Activated B cell treated with CpG ODN at 0.5 μM for 24 hours (primary cell): Measurements from ENCODE around the gene ARHGAP25. TPM values are rescaled to one million over a fixed set of nuclear protein-coding genes. Genes with fewer than 3 reads are reported as not detected.

Experiments used
- ATAC-seq: fragments of 200-7000 bp; cut with Tn5 transposase; one replicate; pipeline ENCODE4 v1.10.0; 2021; ENCODE audit warnings: low read depth, mild to moderate bottlenecking, moderate library complexity
- CTCF ChIA-PET: fragments of 350-600 bp; sonication (Branson Sonifier 250); formaldehyde crosslinking; loops from one replicate; lab custom pipeline; 2021; ENCODE audit warnings: antibody characterized with exemption; lab: Charles Lee
- POLR2A ChIA-PET: fragments of 350-600 bp; sonication (Branson Sonifier 250); formaldehyde crosslinking; loops from one replicate; lab custom pipeline; 2021; ENCODE audit warnings: antibody characterized with exemption; lab: Charles Lee
- DNase-seq: peaks from one replicate; pipeline ENCODE4 v3.0.0; 2022
- H3K27ac Mint-ChIP-seq: one replicate; pipeline ENCODE4 v1.8.0; 2020; ENCODE audit warnings: mixed read lengths
- H3K27me3 Mint-ChIP-seq: one replicate; pipeline ENCODE4 v1.8.0; 2021; ENCODE audit warnings: mixed read lengths
- H3K36me3 Mint-ChIP-seq: one replicate; pipeline ENCODE4 v1.8.0; 2021; ENCODE audit warnings: low read depth, mixed read lengths
- H3K4me1 Mint-ChIP-seq: one replicate; pipeline ENCODE4 v1.8.0; 2021; ENCODE audit warnings: mixed read lengths
- H3K4me3 Mint-ChIP-seq: one replicate; pipeline ENCODE4 v1.8.0; 2020; ENCODE audit warnings: mild to moderate bottlenecking, mixed read lengths
- H3K9me3 Mint-ChIP-seq: one replicate; pipeline ENCODE4 v1.8.0; 2020; ENCODE audit warnings: mixed read lengths
- CTCF ChIP-seq: fragments of 200-600 bp; IDR thresholded peaks from one replicate; pipeline ENCODE4 v1.8.0; 2022; ENCODE audit warnings: antibody characterized with exemption, mild to moderate bottlenecking
- intact Hi-C: fragments of 100-400 bp; cut with micrococcal nuclease; formaldehyde crosslinking; loops from one replicate; pipeline ENCODE4 v1.15.1; 2024
- total RNA-seq: library from RNA; stranded (reverse); gene quantifications from 2 replicates; pipeline ENCODE4 v1.2.3, GENCODE V29; 2022

The ARHGAP25 gene
- total RNA-seq, 1 donor from 2014 or later: 336 TPM

- CTCF ChIA-PET: interaction anchor here (1.8 kb wide), 1 partner anchor 10 kb away, joined by 5 read pairs; no protein-coding TSS in a partner anchor
- intact Hi-C loops: no loop called here
- H3K4me1 Mint-ChIP-seq: peaks cover 75% of the 10 kb centered on the region
- H3K27me3 Mint-ChIP-seq: no peaks in the 10 kb centered on the region
- DNase-seq (no peak), ATAC-seq (no peak)
- H3K27ac Mint-ChIP-seq: peak overlapping the region; percentile 54
- TF ChIP-seq CTCF: no peak
- peaks cover 4% of the 10 kb centered on the region for H3K9me3 Mint-ChIP-seq
- peak overlapping the region; percentile 1 for H3K4me3 Mint-ChIP-seq
- peaks cover 59% of the 10 kb centered on the region for H3K36me3 Mint-ChIP-seq
- POLR2A ChIA-PET: interaction anchor here (1.3 to 7.9 kb wide), 9 partner anchors 8 to 49 kb away, joined by 3 to 165 read pairs (median 23); no protein-coding TSS in a partner anchor
Measured at GRCh38 chr2:68755071-68755470, 20.5 kb downstream of the ARHGAP25 start.

GRCh38 chr2:68756178-68756577 is 21.6 kb downstream of the ARHGAP25 start:
- Mint-ChIP-seq H3K9me3 (peaks cover 4% of the 10 kb centered on the region), H3K27me3 (no peaks in the 10 kb centered on the region), H3K4me1 (peaks cover 76% of the 10 kb centered on the region), H3K27ac (peak overlapping the region; percentile 60), H3K4me3 (no peak overlapping the region), H3K36me3 (peaks cover 52% of the 10 kb centered on the region)
- DNase-seq: no peak
- ATAC-seq: no peak
- intact Hi-C loops: no loop called here
- no peak for TF ChIP-seq CTCF
- ChIA-PET CTCF (interaction anchor here (1.0 to 2.3 kb wide), 6 partner anchors 9 to 153 kb away, joined by 3 to 8 read pairs (median 4); no protein-coding TSS in a partner anchor), POLR2A (interaction anchor here (1.0 to 7.9 kb wide), 10 partner anchors 10 to 74 kb away, joined by 3 to 57 read pairs (median 4); partner anchors contain the start of gene ARHGAP25)

DNA sequence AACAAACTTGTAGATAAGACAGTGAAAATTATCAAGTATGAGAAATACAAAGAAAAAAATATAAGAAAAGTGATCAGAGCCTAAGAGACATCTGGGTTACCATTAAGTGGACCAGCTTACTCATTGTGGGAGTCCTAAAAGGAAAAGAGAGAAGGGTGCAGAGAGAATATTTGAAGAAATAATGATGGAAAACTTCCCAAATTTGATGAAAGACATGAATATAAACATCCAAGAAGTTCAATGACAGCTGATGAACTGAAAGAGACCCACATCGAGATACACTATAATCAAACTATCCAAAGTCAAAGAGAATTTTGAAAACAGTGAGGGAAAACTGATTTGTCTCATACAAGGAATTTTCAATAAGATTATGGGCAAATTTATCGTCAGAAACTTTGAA is 22.5 kb downstream of the ARHGAP25 start:
- no peak overlapping the region for H3K4me3 Mint-ChIP-seq
- POLR2A ChIA-PET: interaction anchor here (1.0 to 7.9 kb wide), 7 partner anchors 9 to 32 kb away, joined by 3 to 57 read pairs (median 5); partner anchors contain the start of gene ARHGAP25
- intact Hi-C loops: no loop called here
- peaks cover 76% of the 10 kb centered on the region for H3K4me1 Mint-ChIP-seq
- CTCF ChIA-PET: interaction anchor here (1.3 to 2.3 kb wide), 4 partner anchors 12 to 152 kb away, joined by 3 to 8 read pairs (median 4); no protein-coding TSS in a partner anchor
- ATAC-seq: no peak
- DNase-seq: no peak
- no peaks in the 10 kb centered on the region for H3K27me3 Mint-ChIP-seq
- TF ChIP-seq CTCF: no peak
- peaks cover 47% of the 10 kb centered on the region for H3K36me3 Mint-ChIP-seq
- no peak overlapping the region for H3K27ac Mint-ChIP-seq
- peaks cover 4% of the 10 kb centered on the region for H3K9me3 Mint-ChIP-seq

DNA sequence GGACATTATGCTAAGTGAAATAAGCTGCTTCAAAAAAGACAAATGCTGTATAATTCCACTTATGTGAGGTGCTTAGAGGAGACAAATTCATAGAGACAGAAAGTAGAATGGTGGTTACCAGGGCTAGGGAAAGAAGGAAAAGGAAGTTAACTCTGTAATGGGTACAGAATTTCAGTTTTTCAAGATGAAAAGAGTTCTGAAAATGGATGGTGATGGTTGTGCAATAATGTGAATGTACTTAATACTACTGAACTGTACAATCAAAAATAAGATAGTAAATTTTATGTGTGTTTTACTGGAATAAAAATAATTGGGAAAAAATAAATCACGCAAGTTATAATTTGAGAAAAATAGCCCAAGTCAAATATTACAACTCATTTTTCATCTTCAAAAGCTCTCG is 27.5 kb downstream of the ARHGAP25 start:
- peaks cover under 1% of the 10 kb centered on the region for H3K9me3 Mint-ChIP-seq
- H3K27ac Mint-ChIP-seq: peak overlapping the region; percentile 96
- intact Hi-C loops: loop anchor here (1.0 kb wide), 5 partner anchors 8 to 47 kb away; no protein-coding TSS in a partner anchor
- CTCF ChIA-PET: interaction anchor here (0.8 to 2.0 kb wide), 13 partner anchors 9 to 146 kb away, joined by 3 to 28 read pairs (median 3); no protein-coding TSS in a partner anchor
- H3K27me3 Mint-ChIP-seq: no peaks in the 10 kb centered on the region
- ATAC-seq: no peak
- TF ChIP-seq CTCF: no peak
- H3K4me1 Mint-ChIP-seq: peaks cover 83% of the 10 kb centered on the region
- peaks cover 18% of the 10 kb centered on the region for H3K36me3 Mint-ChIP-seq
- POLR2A ChIA-PET: interaction anchor here (0.6 to 22.0 kb wide), 16 partner anchors 9 to 296 kb away, joined by 3 to 1418 read pairs (median 8); partner anchors contain the start of genes APLF, ARHGAP25 and FBXO48
- peak overlapping the region; percentile 21 for H3K4me3 Mint-ChIP-seq
- DNase-seq: no peak

- no peak for DNase-seq
- H3K27ac Mint-ChIP-seq: peak overlapping the region; percentile 96
- intact Hi-C loops: loop anchor here (1.0 kb wide), 5 partner anchors 8 to 47 kb away; no protein-coding TSS in a partner anchor
- no peaks in the 10 kb centered on the region for H3K27me3 Mint-ChIP-seq
- CTCF ChIA-PET: interaction anchor here (0.6 to 2.0 kb wide), 15 partner anchors 9 to 641 kb away, joined by 3 to 28 read pairs (median 3); no protein-coding TSS in a partner anchor
- peak overlapping the region; percentile 21 for H3K4me3 Mint-ChIP-seq
- H3K9me3 Mint-ChIP-seq: no peaks in the 10 kb centered on the region
- H3K36me3 Mint-ChIP-seq: peaks cover 13% of the 10 kb centered on the region
- peaks cover 89% of the 10 kb centered on the region for H3K4me1 Mint-ChIP-seq
- no peak for TF ChIP-seq CTCF
- ATAC-seq: peak; percentile 58
- POLR2A ChIA-PET: interaction anchor here (0.7 to 22.0 kb wide), 15 partner anchors 8 to 296 kb away, joined by 3 to 1418 read pairs (median 8); partner anchors contain the start of genes APLF, ARHGAP25 and FBXO48
Measured at GRCh38 chr2:68762665-68763064, 28.1 kb downstream of the ARHGAP25 start.
